GM21423 (cell line): ENCODE data around the gene IFITM2.
"Not testable (repeated sequence)": the region's sequence is repeated elsewhere in the genome, so short reads cannot be mapped to it uniquely, and the experiment has no call there.

Experiments
- ATAC-seq: cut with Tn5 transposase; IDR thresholded peaks from one replicate; pipeline ENCODE4 v1.9.1; 2021; ENCODE audit warnings: mild to moderate bottlenecking, moderate library complexity; ENCODE audit not compliant: unreplicated experiment

The IFITM2 gene

GRCh38 chr11:281486-282161 lies 26.0 kb upstream of the IFITM2 start:
- ATAC-seq = no peak

- ATAC-seq = no peak
Observed at GRCh38 chr11:282171-282570, 25.4 kb upstream of the IFITM2 start.

- no peak for ATAC-seq
Observed at GRCh38 chr11:282630-283360, 24.8 kb upstream of the IFITM2 start.

- ATAC-seq = no peak
Observed at GRCh38 chr11:283405-284104, 24.1 kb upstream of the IFITM2 start.

- ATAC-seq = no peak
Observed at GRCh38 chr11:284105-285020, 23.3 kb upstream of the IFITM2 start.

- ATAC-seq = no peak
Observed at GRCh38 chr11:285021-285893, 22.4 kb upstream of the IFITM2 start.

- no peak for ATAC-seq
Observed at GRCh38 chr11:285894-286220, 21.8 kb upstream of the IFITM2 start.

GRCh38 chr11:286977-287820 lies 20.4 kb upstream of the IFITM2 start:
- not testable (repeated sequence) for ATAC-seq

GRCh38 chr11:287821-288477 lies 19.7 kb upstream of the IFITM2 start:
- ATAC-seq = no peak

GRCh38 chr11:288478-289397 lies 18.9 kb upstream of the IFITM2 start, which contains the start of gene PGGHG:
TSS of gene PGGHG (plus strand) at chr11:289126. CDS start at chr11:289817, 691 bp downstream.
- ATAC-seq = no peak

- no peak for ATAC-seq
Observed at GRCh38 chr11:289398-289711, 18.3 kb upstream of the IFITM2 start.

GRCh38 chr11:289712-290620 lies 17.6 kb upstream of the IFITM2 start:
- ATAC-seq = no peak

GRCh38 chr11:290621-291231 lies 16.9 kb upstream of the IFITM2 start:
- no peak for ATAC-seq

GRCh38 chr11:291281-292210 lies 16.1 kb upstream of the IFITM2 start:
- no peak for ATAC-seq
